Occipital lobe (tissue), 2 donors: ENCODE data around the gene UNC93A. TPM values are rescaled to one million over a fixed set of nuclear protein-coding genes. Genes with fewer than 3 reads are reported as not detected.
"Not testable (repeated sequence)": the region's sequence is repeated elsewhere in the genome, so short reads cannot be mapped to it uniquely, and the experiment has no call there.

Experiments used
- DNase-seq: peaks from one replicate; lab custom pipeline; 2025; lab: John Stamatoyannopoulos, UW
- total RNA-seq: library from RNA; depleted of rRNA; stranded (reverse); fragments of >200 nt; gene quantifications from one replicate; pipeline ENCODE4 v1.2.3, GENCODE V29; 2014

Gene UNC93A
- total RNA-seq, 1 donor from 2014 or later: not detected

DNA sequence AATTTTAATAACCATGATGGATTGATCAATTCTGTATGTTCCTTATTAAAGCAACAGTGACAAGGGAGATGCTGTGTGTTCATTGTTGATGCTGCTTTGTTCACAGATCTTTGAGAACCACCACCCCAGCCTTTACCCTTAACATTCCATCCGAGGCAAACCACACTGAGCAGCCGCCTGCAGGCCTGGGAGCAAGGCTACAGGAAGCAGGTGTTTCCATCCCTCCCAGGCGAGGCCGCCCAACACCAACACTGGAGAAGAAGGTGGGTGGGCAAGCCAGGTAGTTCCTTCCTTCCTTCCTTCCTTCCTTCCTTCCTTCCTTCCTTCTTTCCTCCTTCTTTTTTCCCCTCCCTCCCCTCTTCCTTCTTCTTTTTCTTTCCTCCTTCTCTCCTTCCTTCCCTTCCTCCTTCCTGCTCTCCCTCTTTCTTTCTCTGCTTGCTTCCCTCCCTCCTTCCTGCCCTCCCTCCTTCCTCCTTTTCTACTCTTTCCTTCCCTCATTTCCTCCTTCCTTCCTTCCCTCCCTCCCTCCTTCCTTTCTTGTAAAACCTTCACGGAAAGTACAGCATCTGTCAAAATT lies 47.5 kb downstream of the UNC93A start:
- no peak for DNase-seq

DNA sequence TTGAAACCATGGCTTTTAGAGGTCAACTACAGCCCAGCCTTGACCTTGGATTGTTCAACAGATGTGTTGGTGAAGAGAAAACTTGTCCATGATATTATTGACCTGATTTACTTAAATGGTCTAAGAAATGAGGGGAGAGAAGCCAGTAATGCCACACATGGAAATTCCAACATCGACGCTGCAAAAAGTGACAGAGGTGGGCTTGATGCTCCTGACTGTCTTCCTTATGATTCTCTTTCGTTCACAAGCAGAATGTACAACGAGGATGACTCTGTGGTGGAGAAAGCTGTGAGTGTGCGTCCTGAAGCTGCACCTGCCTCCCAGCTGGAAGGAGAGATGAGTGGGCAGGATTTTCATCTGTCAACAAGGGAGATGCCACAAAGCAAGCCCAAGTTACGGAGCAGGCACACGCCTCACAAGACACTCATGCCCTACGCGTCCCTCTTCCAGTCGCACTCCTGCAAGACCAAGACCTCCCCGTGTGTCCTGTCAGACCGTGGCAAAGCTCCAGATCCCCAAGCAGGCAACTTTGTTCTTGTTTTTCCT lies 50.0 kb downstream of the UNC93A start:
- no peak for DNase-seq

DNA sequence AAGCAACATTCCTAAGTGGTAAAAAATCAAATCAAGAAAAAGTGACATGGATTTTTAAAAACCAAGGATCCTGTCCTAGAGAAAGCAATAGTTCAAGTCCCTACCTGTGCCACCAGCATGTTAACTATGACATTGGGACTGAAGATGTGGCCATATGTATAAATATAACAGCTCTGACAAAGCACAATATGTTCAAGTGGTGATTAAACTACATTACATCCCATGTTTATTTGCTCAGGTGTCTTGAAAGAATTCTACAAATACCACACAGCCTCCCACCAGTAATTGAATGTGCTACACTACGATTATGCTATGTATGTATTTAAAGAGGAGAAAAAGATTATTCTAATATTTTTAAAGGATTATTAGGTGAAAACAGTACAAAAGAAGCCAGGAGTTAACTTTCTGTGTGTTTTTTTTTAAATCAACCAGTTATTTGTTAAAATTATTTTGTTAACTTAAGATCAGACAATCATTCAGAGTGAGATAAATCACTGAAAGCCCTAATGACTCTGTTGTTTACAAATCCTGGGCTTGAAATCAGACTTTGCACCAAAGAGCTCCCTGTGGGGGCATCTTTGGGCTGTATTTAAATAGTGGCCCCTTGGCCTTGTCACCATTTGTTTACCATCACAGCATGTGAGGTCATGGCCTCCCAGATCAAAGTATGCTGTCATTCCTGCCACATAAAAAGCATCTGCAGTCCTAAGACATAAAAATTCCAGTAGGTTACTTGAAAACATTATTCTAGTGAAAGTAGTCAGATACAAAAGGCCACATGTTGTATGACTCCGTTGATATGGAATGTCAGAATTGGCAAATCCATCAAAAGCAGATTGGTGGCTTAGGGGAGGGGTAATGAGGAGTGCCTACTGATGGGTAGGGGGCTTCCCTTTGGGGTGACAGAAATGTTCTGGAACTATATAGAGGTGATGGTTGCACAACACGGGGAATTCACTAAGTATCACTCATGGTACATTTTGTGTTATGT lies 50.8 kb downstream of the UNC93A start:
- DNase-seq: no peak

DNA sequence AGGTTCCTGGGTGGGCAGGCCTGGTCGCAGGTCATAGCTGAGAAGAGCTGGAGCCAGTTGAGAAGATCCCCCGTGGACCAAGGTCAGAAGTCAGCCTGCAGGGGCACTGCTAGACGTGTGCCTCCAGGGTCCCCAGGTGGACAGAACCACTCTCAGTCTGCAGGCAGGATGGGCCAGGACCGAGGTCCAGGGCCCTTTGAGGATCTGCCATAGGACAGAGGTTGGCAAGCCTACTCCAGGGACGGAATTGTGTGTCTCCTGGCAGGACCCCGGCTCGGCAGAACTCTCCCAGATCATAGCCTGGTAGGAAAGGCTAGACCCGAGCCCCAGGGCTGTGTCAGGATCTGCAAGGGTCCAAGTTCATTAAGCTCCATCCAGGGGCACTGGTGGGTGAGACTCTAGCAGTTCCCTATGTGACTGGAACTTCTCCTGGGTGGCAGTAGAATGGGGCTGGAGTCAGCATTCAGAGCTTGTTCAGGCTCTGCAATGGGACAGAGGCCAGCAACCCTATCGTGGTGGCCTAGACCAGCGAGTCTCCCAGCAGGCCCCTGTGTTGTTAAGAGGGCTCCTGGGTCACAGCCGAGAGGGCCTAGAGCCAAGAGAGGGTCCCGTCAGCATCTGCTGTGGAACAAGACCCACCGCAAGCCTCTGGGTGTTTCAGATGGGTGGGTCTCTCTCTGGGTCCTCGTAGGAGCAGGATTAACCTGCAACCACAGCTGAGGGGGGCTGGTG lies 51.9 kb downstream of the UNC93A start:
- DNase-seq: no peak

DNA sequence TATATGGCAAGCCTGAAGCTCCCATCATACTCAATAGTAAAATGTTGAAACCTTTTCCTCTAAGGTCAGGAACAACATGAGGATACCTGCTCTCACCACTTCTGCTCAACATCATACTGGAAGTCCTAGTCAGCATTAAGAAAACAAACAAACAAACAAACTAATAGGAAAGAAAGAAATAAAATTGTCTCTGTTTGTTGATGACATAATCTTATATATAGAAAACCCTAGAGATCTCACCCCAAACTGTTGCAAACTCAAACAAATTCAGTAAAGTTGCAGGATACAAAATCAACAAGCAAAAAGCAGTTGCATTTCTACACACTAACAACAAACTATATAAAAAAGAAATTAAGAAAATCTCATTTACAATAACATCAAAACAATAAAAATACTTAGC lies 54.2 kb downstream of the UNC93A start:
- no peak for DNase-seq

DNA sequence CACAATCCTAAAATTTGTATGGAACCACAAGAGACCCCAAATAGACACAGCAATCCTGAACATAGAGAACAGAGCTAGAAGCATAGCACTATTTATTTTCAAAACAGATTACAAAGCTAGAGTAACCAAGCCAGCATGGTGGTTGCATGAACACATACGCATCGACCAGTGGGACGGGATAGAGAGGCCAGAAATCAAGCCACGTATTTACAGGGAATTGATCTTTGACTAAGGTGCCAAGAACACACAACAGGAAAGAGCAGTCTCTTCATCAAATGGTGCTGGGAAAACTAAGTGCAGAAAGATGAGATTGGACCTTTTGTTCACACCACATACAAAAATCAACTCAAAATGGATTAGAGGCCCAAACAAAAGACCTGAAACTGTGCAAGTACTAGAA lies 54.8 kb downstream of the UNC93A start:
- no peak for DNase-seq

DNA sequence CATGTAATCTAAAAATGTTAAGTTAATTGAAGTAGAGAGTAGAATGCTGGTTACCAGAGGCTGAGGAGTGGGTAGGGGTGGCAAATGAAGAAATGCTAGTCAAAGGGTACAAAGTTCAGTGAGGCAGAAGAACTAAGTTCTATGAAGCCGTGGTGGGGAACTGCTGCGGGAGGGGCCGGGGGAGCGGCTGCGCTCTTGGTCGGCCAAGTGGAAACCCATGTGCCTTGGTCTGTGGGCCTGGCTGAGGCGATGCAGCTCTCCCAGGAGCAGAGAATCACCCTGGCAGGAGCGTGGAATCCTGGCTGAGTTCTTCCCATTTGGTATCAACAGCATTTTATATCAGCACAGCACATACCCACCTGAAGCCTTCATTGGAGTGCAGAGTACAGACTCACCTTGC lies 56.1 kb downstream of the UNC93A start:
- no peak for DNase-seq

DNA sequence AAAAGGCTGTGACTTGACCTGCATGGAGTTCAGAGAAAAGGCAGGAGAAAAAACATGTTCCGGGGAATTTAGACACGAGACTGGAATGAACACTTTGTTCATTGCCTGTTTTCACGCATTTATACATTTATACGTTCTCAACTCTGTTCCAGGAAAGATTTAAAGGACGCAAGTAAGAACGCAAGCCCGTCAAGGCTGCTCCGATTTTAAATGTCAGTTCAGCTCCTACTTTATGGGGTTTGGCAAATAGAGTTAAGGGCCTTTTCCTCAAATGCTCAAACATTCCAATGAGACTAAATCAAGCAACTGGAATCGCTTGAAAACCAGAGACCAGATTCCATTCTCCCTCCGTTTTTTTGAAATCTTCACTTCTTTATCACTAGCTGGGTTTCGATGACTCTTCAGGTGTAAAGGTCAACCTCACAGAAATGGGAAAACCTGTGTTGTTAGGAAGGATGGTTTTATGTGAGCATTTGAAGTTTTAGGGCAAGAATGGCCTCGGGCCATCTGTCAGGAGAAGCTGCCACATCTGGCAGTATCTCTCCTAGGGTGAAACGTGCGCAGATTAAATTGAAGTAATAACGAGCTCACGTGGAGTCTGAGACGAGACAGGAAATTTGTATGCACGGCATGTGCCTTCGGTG lies 58.6 kb downstream of the UNC93A start:
- DNase-seq: no peak

DNA sequence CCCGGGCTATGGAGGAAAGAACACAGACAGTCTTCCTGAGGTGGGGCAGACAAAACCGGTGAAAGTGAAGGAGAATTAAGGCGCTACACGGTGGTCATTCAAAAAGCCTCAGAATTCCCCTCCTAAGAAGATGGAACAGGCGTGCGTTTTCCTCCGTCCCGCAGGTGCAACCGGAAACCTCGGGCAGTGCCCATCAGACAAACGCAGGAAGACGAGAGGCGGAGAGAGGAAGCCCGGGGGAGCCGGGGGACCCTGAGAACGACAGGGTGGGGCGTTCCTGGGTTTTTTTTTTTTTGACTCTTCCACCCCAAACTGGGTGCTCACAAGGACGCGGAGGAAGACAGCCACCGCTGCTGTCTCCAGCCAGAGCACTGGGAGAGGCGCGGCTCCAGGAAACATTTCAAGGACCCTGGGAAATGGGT lies 59.2 kb downstream of the UNC93A start:
- DNase-seq: no peak

DNA sequence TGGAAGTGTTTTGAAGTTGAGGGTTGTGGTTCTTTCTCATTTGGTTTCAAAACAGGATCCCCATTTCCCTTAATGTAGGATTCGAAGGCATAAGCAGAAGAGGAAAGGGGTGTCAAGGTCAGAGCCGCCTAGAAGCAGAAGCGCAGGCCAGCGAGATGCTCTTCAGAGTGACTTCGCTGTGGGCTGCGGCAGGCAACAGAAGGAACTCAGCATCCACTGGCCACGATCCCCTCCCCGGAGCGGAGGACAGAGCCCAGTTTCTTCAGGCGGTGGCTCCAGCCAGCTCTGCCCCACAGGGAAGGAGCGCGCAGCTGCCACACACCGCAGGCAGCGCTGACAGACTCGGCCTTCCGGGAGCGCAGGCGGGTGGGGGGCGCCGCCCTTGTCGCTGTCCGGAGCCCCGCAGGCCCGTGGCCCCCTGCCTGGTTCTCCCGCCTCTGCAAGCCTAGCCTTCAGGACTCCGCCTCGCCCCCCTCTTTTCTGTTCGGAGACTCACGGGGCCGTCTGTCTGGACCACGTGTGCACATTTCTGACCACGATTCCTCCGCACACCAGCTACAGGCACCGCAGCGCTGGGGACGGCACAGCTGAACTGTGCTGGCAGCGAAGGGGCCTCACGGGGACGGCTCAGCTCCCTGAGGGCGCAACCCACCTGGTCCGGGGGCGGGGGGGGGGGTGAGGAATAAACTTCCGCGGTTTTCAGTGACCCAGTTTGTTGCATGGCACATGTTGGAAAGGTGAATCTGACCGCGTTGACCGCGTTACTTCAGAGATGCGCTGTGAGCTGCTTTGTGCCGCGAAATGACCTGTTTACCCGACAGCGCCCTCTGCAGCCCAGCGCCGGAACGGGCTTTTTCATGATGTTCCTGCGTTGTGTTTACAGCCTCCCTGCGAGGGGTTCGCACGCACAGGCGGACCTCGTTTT lies 59.9 kb downstream of the UNC93A start:
- DNase-seq: peak; percentile 47

DNA sequence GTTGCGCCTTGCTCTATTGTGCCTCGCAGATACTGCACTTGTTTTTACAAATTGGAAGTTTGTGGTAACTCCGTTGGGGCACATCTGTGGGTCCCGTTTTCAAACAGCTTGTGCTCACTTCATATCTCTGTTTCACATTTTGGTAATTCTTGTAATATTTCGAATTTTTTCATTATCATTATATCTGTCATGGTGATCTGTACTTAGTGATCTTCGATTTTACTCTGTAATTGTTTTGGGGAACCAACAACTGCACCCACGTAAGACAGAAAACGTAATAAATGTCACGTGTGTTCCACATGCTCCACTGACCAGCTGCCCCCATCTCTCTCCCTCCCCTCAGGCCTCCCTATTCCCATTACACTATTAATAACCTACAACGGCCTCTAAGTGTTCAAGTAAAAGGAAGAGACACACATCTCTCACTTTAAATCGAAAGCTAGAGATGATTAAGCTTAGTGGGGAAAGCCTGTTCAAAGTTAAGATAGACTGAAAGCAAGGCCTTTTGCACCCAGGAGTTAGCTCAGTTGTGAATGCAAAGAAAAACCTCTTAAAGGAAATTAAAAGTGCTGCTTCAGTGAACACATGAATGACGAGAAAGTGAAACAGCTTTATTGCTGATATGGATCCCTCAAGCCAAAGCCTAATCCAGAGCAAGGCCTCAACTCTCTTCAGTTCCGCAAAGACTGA lies 60.7 kb downstream of the UNC93A start:
- no peak for DNase-seq

DNA sequence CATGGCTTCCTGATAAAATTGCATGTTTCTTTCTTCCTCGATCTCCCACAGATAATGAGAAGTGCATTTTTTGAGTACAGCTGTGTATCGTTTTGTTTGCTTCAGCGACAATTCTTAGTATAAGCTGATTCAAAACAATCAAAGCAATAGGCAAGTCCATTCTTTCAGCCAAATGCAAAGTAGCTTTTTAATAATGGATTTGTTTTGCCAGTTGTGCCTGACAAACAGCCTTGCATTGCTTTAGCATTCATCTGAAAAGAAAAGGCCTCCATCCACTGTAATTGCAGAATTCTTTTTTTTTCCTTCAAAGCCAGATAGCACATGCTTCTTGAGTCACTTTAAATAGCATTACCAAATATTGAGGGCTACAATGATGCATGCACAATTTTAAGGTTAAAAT lies 65.8 kb downstream of the UNC93A start:
- DNase-seq: no peak

DNA sequence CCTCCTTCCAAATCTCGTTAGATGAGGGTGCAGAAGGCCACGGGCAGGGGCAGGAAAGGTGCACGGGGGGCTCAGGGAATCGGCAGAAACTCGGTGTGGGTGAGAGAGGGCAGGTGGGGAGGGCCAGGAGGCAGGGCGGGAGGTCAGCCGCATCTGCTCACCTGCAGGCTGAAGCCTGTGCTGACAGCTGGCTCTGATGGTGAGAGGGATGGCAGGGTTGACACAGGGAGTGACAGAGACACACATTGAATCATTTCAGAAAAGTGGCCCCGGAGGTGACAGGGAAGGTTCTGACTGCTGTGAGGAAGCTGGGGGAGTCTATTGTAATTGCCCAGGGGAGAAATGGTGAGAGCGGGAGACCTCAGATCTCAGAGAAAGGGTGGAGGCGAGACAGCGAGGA lies 67.3 kb downstream of the UNC93A start:
- DNase-seq: not testable (repeated sequence)

DNA sequence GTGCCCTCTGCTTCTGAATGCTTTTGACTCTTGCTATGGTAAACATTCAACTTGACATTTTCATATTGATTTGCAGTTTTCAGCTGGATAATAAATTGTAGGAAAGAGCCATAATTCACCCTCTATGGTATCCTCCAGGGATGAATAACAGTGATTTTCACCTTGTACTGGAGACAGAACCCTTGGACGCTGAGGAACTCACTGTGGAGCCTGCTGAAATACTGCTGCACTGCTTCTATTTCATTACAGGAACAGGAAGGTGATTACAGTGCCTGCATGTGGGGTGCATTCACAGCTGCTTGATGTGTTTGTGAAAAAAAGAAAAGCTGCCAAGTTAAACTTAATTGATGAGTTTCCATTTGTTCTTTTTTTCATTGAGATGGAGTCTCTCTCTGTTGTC lies 70.1 kb downstream of the UNC93A start:
- not testable (repeated sequence) for DNase-seq

Other genes with a start within 250 kb of the UNC93A start
- not detected for gene CCR6, start 168.2 kb upstream of the UNC93A start, total RNA-seq
- gene GPR31, start 133.3 kb upstream of the UNC93A start, total RNA-seq: not detected
- 0.16 TPM for gene TTLL2, start 33.8 kb downstream of the UNC93A start, total RNA-seq